Kidney capillary endothelial cell (primary cell): ENCODE measurements around the gene HAO2.

ENCODE experiments used
- DNase-seq: peaks from one replicate; pipeline ENCODE4 v3.0.0-alpha.2; 2018; ENCODE audit warnings: low spot score

HAO2 gene

GRCh38 chr1:119380304-119380703 lies 11.7 kb downstream of the HAO2 start:
- DNase-seq: no peak

GRCh38 chr1:119380983-119381662 lies 12.5 kb downstream of the HAO2 start:
- DNase-seq: no peak

DNA sequence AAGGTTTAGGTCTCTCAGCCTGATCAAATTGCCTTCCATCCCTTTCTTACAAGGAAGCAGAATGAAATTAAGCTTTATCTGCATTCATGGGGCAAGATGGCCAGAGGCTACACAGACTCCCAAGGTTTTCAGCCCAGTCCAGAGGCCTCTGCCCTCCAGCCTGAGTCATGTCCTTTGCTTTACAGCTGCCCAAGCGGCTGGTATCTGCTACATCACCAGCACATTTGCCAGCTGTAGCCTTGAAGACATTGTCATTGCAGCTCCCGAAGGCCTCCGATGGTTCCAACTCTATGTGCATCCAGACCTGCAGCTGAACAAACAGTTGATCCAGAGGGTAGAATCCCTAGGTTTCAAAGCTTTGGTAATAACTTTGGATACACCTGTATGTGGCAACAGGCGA lies 16.0 kb downstream of the HAO2 start:
- no peak for DNase-seq

DNA sequence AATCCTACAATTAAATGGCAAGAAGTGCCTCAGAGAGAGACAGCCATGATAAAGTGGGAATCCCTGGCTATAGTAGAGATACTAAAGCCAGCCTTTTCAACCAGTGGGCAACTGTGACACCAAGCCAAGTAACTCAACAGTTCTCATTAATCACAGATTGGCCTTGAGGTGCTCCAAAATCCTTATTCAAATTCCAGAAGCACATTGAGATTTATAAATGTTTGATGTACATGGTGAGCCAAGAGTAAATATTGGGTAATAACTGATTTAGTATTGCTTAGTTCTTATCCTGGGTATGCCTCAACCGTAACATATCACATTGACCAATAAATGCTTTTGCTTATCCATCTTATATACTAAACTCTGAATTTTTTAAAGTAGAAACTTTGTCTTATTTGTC lies 17.1 kb downstream of the HAO2 start:
- no peak for DNase-seq

DNA sequence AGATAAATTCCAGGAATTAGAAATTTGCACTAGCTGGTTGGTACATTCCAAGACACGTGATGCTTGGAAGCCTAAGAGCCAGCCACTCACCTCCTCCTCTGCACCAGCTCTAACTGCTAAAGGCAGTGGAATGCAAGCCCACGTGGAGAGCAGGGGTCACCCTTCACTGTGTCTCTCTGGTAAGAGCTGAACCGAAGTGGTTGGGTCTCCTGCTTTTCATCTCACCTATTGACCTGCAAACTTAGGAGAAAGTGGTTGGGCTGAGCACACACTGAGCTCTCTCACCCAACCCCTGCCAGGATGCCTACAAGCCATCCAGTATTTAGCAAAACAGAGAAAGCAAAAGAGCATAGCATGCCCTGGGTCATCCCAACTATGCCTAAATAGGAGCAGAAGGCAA lies 19.3 kb downstream of the HAO2 start:
- DNase-seq: no peak

- no peak for DNase-seq
Measured at GRCh38 chr1:119388450-119388849, 19.9 kb downstream of the HAO2 start.

- DNase-seq: no peak
Measured at GRCh38 chr1:119390526-119390925, 21.9 kb downstream of the HAO2 start.

GRCh38 chr1:119391749-119392148 lies 23.2 kb downstream of the HAO2 start:
- DNase-seq: no peak

DNA sequence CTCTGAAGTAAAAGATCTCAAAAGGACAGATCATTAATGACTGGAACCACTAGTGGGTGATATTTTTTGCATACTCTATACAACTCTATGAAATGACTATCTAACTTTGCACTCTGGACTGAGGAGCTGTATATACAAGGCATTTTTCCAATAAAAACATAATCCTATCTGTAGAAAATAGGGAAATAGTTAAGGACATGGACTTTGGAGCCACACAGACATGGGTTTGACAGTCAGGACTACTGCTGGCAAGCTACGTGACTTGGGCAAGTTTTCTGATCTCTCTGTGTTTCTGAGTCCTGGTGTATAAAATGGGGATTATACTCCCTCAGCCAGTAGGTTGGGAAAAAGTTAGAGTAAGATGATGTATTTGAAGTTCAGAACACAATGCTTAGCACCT lies 25.5 kb downstream of the HAO2 start:
- no peak for DNase-seq

- no peak for DNase-seq
Measured at GRCh38 chr1:119396982-119397381, 28.4 kb downstream of the HAO2 start.

- no peak for DNase-seq
Measured at GRCh38 chr1:119397986-119398385, 29.4 kb downstream of the HAO2 start.

DNA sequence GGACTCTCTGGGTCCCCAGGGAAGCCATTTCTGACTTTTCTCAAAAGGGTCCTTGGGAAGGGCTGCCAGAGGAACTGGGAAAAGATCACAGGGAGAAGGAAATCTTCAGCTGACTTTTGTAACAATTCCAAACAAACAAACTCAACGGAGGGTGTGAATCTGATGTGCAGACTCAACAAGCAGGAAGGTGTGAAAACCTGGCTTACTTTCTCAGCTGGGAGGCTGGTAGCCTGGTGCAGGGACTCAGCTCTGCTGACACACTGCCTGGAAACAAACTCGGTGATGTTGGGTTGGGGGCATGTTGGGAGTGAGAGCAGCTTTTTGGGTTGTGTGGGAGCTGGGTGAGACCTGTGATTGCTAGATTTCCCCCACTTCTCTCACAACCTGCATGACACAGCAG lies 36.2 kb downstream of the HAO2 start:
- no peak for DNase-seq

DNA sequence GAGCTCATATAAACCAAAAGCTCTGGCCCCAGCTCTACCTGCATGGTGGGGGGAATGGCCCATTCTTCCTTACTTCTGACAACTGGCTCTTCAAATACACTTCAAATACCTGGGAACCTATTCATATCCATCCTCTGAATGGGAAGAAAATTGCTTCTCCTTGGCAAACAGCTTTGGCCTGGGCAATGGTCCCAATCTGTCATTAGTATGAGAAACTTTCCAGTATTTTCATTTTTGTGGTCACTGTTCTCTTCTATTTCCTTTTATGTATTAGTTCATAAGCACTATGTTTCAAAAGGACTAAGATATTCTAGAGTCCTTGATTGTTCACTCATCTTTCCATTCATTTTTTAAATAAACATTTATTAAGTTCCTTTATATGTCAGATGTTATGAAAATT lies 41.1 kb downstream of the HAO2 start:
- DNase-seq: no peak

GRCh38 chr1:119410961-119411360 lies 42.4 kb downstream of the HAO2 start:
- DNase-seq: no peak

DNA sequence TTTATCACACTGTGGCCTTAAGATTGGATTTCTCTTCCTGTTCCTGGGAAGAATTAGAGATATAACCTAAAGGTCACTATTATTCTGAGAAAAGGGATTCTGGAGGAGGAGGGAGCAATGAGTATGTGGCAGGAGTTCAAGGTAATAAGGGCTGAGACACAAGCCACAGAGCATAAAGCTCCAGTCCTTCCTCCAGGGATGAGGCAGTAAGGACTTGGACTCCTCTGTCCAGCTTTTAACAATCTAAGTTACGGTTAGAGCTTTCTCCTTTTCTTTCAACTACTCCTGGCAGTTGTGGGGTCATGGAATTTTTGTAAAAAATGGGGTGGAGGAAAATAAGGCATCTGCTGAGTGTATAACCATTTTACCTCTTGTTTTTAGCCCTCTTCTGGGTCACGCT lies 46.4 kb downstream of the HAO2 start, which contains the start of gene HSD3B2:
TSS of gene HSD3B2 (plus strand) at position 201 of the 400 bp plus-strand sequence. CDS start 270 bp downstream, outside the sequence.
- no peak for DNase-seq

DNA sequence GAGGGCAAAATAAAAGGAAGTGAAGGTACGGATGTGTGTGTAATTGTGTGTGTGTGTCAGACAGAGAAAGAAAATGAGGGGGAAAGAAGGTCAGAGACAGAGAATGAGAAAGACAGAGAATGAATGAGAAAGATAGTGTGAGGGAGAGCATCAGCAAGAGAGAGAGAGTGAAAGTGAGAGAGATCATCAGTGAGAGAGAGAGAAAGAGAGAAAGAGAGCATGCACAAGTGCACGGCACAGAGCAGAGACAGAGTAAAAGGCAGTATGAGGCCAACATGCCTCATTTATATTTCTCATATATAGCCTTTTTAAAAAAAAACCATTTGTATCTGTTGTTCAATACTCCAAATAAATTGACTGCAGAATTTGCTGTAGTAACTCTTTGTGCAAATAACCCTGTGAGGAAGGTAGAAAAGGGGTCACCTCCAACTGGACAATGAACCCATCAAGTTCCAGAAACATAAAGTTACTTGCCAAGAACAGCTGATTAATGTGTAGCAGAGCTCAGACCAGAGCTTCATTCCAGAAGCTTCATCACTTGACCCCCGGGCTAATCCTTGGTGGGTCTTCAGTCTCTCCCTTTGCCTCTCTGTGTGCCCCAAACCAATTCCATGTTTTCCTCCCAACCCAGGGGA lies 47.5 kb downstream of the HAO2 start:
- DNase-seq: no peak

- no peak for DNase-seq
Measured at GRCh38 chr1:119419109-119419508, 50.5 kb downstream of the HAO2 start.

- DNase-seq: no peak
Measured at GRCh38 chr1:119420638-119421037, 52.1 kb downstream of the HAO2 start.

GRCh38 chr1:119422631-119423030 lies 54.0 kb downstream of the HAO2 start:
- no peak for DNase-seq

- DNase-seq: no peak
Measured at GRCh38 chr1:119428991-119429390, 60.4 kb downstream of the HAO2 start.

- no peak for DNase-seq
Measured at GRCh38 chr1:119429687-119430086, 61.1 kb downstream of the HAO2 start.

DNA sequence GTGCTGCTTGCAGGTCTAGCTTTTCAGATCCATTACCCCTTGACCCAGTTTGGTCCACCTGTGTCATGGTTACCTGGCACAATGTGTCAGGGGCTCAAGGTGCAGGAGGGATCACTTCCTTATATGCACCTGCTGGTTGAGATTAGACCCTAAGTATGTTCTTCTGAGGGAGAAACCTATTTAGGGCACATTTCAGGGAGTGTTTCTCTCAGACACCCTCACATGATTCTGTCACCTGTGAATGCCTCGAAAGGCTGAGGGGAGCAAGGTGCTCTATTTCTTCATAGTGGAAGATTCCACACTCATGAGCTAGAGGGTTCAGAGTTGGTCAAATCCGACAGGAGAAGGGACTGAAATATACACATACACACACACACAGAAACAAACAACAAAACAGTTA lies 61.9 kb downstream of the HAO2 start:
- no peak for DNase-seq

DNA sequence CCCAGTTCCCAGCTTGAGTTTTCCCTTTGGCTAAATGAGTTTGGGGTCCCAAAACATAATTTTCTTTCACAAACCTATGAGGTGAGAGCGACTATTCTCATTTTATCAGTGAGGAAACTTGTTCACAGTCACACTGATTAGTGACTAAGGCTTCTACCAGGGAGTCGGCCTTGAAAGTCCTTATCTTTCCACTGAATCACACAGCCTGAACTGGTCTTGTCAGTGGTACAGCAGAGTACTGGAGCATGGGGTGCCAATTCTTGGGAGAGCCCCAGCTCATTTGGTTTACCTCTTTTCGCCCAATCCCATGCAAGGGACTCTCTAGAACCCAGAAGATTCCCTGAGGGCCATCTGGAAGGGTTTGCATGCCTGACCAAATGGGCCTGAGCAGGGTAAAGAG lies 63.3 kb downstream of the HAO2 start:
- DNase-seq: no peak

GRCh38 chr1:119435052-119435451 lies 66.5 kb downstream of the HAO2 start:
- no peak for DNase-seq
